Astrocyte of the spinal cord (primary cell): ENCODE measurements around the gene ABLIM1.

Experiments used
- DNase-seq: peaks from one replicate; pipeline ENCODE4 v3.0.0; 2011; ENCODE audit warnings: low read depth, low spot score
- H3K4me3 ChIP-seq: 2 replicates; pipeline ENCODE4 v1.5.1; 2011; ENCODE audit warnings: low read depth, mild to moderate bottlenecking, low read length, moderate library complexity
- in situ Hi-C: cut with HindIII; loops from 2 replicates; pipeline ENCODE4 v1.10.0; 2017; ENCODE audit warnings: low sequenced_read_pairs
- TF ChIP-seq, protein P1 (sequence below): IDR thresholded peaks from 2 replicates; pipeline ENCODE4 v1.5.1; 2012; ENCODE audit warnings: low read depth, mild to moderate bottlenecking, low read length, inconsistent platforms

ABLIM1 gene

DNA sequence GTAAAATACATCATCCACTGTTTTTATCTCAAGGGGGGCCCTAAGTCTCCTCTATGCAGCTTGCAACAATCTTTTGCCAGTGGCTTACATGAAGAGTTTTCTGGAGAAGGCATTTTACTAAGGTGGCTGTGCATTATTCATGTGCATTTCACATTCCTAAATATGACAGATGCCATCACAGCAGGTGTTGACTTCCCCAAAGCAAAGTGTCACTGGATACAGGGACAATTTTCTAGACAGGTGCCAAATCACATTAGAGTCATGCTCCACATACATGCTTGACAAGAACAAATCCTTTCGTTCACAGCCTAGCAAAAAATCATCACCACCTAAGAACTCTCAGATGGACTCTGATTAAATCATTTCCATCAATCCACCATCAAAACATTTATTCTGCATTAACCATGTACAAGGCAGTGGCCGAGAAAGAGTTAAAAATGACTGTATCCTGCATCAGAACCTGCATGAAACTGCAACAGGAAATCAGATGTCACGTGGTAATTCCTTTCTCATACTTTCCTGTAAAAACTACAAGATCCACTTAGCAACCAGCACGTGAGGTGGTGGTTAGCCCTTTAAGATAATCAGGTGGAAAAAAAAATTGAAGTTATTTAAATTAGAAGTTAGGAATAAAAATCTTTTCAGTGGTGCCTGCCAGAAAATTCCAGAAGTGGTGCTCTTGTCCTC is 165.6 kb downstream of the ABLIM1 start:
- peak; percentile 14 for DNase-seq
- in situ Hi-C loops = no loop called here
- H3K4me3 ChIP-seq = no peak overlapping the region

DNA sequence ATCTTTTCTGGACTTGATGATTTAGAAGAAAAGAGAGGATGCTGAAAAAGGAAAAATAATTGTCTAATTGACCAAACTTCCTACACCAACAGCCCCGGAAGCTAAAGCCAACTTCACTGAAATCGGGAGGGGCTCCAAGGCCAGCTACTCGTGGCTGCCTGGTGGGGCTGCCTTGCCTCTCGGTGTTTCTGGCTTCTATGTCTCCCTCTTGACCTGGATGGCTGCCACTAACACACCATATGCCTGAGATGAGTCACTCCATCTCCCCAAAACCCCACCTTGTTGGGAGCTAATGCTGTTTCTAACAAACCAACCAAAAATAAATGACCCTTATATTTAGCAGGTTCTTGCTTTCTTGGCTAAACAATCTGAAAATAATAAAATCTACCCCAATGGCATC is 166.1 kb downstream of the ABLIM1 start:
- DNase-seq = peak; percentile 8
- TF ChIP-seq, protein P1, sequence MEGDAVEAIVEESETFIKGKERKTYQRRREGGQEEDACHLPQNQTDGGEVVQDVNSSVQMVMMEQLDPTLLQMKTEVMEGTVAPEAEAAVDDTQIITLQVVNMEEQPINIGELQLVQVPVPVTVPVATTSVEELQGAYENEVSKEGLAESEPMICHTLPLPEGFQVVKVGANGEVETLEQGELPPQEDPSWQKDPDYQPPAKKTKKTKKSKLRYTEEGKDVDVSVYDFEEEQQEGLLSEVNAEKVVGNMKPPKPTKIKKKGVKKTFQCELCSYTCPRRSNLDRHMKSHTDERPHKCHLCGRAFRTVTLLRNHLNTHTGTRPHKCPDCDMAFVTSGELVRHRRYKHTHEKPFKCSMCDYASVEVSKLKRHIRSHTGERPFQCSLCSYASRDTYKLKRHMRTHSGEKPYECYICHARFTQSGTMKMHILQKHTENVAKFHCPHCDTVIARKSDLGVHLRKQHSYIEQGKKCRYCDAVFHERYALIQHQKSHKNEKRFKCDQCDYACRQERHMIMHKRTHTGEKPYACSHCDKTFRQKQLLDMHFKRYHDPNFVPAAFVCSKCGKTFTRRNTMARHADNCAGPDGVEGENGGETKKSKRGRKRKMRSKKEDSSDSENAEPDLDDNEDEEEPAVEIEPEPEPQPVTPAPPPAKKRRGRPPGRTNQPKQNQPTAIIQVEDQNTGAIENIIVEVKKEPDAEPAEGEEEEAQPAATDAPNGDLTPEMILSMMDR = no peak
- in situ Hi-C loops = no loop called here
- H3K4me3 ChIP-seq = no peak overlapping the region

More for the DNA sequence above, 165.6 kb downstream of the ABLIM1 start:
- TF ChIP-seq, protein P1 = no peak

- in situ Hi-C loops = no loop called here
These were observed 166.7 kb downstream of the ABLIM1 start for GRCh38 chr10:114491419-114491818.

GRCh38 chr10:114489521-114490310 is 168.4 kb downstream of the ABLIM1 start:
- DNase-seq = no peak
- TF ChIP-seq, protein P1 = no peak
- in situ Hi-C loops = no loop called here
- no peak overlapping the region for H3K4me3 ChIP-seq

More at GRCh38 chr10:114491419-114491818, 166.7 kb downstream of the ABLIM1 start:
- no peak overlapping the region for H3K4me3 ChIP-seq
- DNase-seq = no peak
- TF ChIP-seq, protein P1 = no peak

- in situ Hi-C loops = no loop called here
- H3K4me3 ChIP-seq = no peak overlapping the region
- TF ChIP-seq, protein P1 = no peak
- peak; percentile 72 for DNase-seq
These were observed 170.1 kb downstream of the ABLIM1 start for GRCh38 chr10:114487815-114488536.
